SK-N-SH (cell line): ENCODE data around the gene USP34. TPM values are rescaled to one million over a fixed set of nuclear protein-coding genes. Genes with fewer than 3 reads are reported as not detected.

Experiments
- CTCF ChIA-PET: fragments of 300-600, 350-600 bp; formaldehyde crosslinking; extraction: SDS; loops from one replicate; lab custom pipeline; 2021; lab: Yijun Ruan, JAX
- POLR2A ChIA-PET: fragments of 350-600 bp; sonication (Branson Sonifier 250); formaldehyde crosslinking; extraction: SDS; loops from one replicate; lab custom pipeline; 2020; ENCODE audit warnings: antibody characterized with exemption, inconsistent platforms; lab: Yijun Ruan, JAX
- DNase-seq: peaks from one replicate; pipeline ENCODE4 v3.0.0; 2012
- H2AFZ ChIP-seq: fragments of 200-600 bp; sonication (generic); 2 replicates; pipeline ENCODE4 v1.8.1; 2016; ENCODE audit warnings: antibody characterized with exemption, mild to moderate bottlenecking, low read depth
- H3F3A ChIP-seq: fragments of 200-600 bp; sonication (generic); replicated peaks from 2 replicates; pipeline ENCODE3; 2016; ENCODE audit warnings: antibody characterized with exemption, mild to moderate bottlenecking; ENCODE audit not compliant: insufficient read depth
- H3K27ac ChIP-seq, 2 experiments: fragments of 200-500 bp in 1 of 2; fragments of 200-600 bp in 1 of 2; sonication (Bioruptor generic) in 1 of 2; sonication (generic), shearing (Covaris generic) in 1 of 2; 2 replicates each; pipeline versions ENCODE4 v1.5.1 to v1.6.1; 2014 to 2016; ENCODE audit warnings: low read depth in 2 of 2, inconsistent platforms in 1 of 2, low read length in 1 of 2, mild to moderate bottlenecking in 1 of 2, mixed read lengths in 1 of 2
- H3K27me3 ChIP-seq: fragments of 200-600 bp; sonication (generic), shearing (Covaris generic); 2 replicates; pipeline ENCODE4 v1.6.1; 2016; ENCODE audit warnings: mixed run types; ENCODE audit not compliant: insufficient read depth
- H3K36me3 ChIP-seq, 2 experiments: fragments of 200-500 bp in 1 of 2; fragments of 200-600 bp in 1 of 2; sonication (Bioruptor generic) in 1 of 2; sonication (generic) in 1 of 2; replicated peaks in 1 of 2; 2 replicates each; pipeline versions ENCODE3 to v1.5.1; 2014 to 2016; ENCODE audit warnings: low read length in 1 of 2, mild to moderate bottlenecking in 1 of 2; ENCODE audit not compliant: insufficient read depth in 2 of 2, control insufficient read depth in 1 of 2
- H3K4me1 ChIP-seq, 2 experiments: fragments of 200-500 bp in 1 of 2; fragments of 200-600 bp in 1 of 2; sonication (Bioruptor generic) in 1 of 2; sonication (generic), shearing (Covaris generic) in 1 of 2; 2 replicates each; pipeline versions ENCODE4 v1.5.1 to v1.6.1; 2014 to 2016; ENCODE audit warnings: low read depth in 1 of 2, low read length in 1 of 2, mixed run types in 1 of 2; ENCODE audit not compliant: insufficient read depth in 2 of 2, control insufficient read depth in 1 of 2
- H3K4me2 ChIP-seq: fragments of 200-600 bp; sonication (generic), shearing (Covaris generic); 2 replicates; pipeline ENCODE4 v1.6.1; 2017; ENCODE audit warnings: mixed run types
- H3K4me3 ChIP-seq, 2 experiments: fragments of 200-500 bp in 1 of 2; fragments of 200-600 bp in 1 of 2; sonication (Bioruptor generic) in 1 of 2; sonication (generic), shearing (Covaris generic) in 1 of 2; 2 replicates each; pipeline versions ENCODE4 v1.5.1 to v1.8.1; 2014 to 2016; ENCODE audit warnings: low read depth in 2 of 2, inconsistent platforms in 1 of 2, low read length in 1 of 2, mild to moderate bottlenecking in 1 of 2, mixed read lengths in 1 of 2, moderate library complexity in 1 of 2
- H3K79me2 ChIP-seq: fragments of 200-600 bp; sonication (generic); 2 replicates; pipeline ENCODE4 v1.8.1; 2017; ENCODE audit warnings: mild to moderate bottlenecking; ENCODE audit not compliant: insufficient read depth
- H3K9ac ChIP-seq: fragments of 200-600 bp; sonication (generic); 2 replicates; pipeline ENCODE4 v1.6.1; 2017; ENCODE audit warnings: mixed run types
- H3K9me2 ChIP-seq: fragments of 200-600 bp; sonication (generic); 2 replicates; pipeline ENCODE4 v1.6.1; 2017; ENCODE audit warnings: mixed run types
- H3K9me3 ChIP-seq: fragments of 200-600 bp; sonication (generic); 2 replicates; pipeline ENCODE4 v1.6.1; 2017; ENCODE audit warnings: mixed run types, mild to moderate bottlenecking, moderate library complexity
- H4K20me1 ChIP-seq: fragments of 200-600 bp; sonication (generic); 2 replicates; pipeline ENCODE4 v1.6.1; 2017; ENCODE audit warnings: mild to moderate bottlenecking, mixed run types; ENCODE audit not compliant: insufficient read depth
- ELF1 ChIP-seq: IDR thresholded peaks from 2 replicates; pipeline ENCODE4 v1.4.0; 2012
- EZH2phosphoT487 ChIP-seq: fragments of 200-600 bp; sonication (generic); IDR thresholded peaks from 2 replicates; pipeline ENCODE4 v1.6.1; 2017; ENCODE audit warnings: low read depth, mixed run types, mild to moderate bottlenecking, antibody characterized with exemption, moderate library complexity, borderline replicate concordance
- FOXJ3 ChIP-seq: sonication (generic); formaldehyde crosslinking; IDR thresholded peaks from 2 replicates; pipeline ENCODE4 v1.5.1; 2020; ENCODE audit warnings: mild to moderate bottlenecking, missing genetic modification reagents
- FOXM1 ChIP-seq: IDR thresholded peaks from 2 replicates; pipeline ENCODE4 v1.4.0; 2012; ENCODE audit warnings: low read depth, mild to moderate bottlenecking
- GABPA ChIP-seq: IDR thresholded peaks from 2 replicates; pipeline ENCODE4 v1.4.0; 2012; ENCODE audit warnings: low read depth, mild to moderate bottlenecking
- GATA2 ChIP-seq: sonication (generic); formaldehyde crosslinking; IDR thresholded peaks from 2 replicates; pipeline ENCODE4 v1.5.0; 2020; ENCODE audit warnings: mild to moderate bottlenecking, missing genetic modification reagents
- MEF2A ChIP-seq: IDR thresholded peaks from 2 replicates; pipeline ENCODE4 v1.4.0; 2012; ENCODE audit warnings: low read depth, borderline replicate concordance
- MXI1 ChIP-seq: IDR thresholded peaks from 2 replicates; pipeline ENCODE4 v1.6.1; 2012; ENCODE audit warnings: mild to moderate bottlenecking, low read depth, low read length, improper control_type of control experiment
- NRF1 ChIP-seq: IDR thresholded peaks from 2 replicates; pipeline ENCODE4 v1.6.1; 2012; ENCODE audit warnings: low read depth, mild to moderate bottlenecking, low read length
- POLR2AphosphoS5 ChIP-seq: IDR thresholded peaks from 2 replicates; pipeline ENCODE4 v1.6.1; 2012; ENCODE audit warnings: low read depth, low read length
- RCOR1 ChIP-seq: fragments of 150-350 bp; IDR thresholded peaks from 2 replicates; pipeline ENCODE4 v1.6.1; 2017; ENCODE audit warnings: antibody characterized with exemption, low read length
- SMC3 ChIP-seq: IDR thresholded peaks from 2 replicates; pipeline ENCODE4 v1.6.1; 2012; ENCODE audit warnings: low read depth, low read length, improper control_type of control experiment
- TCF12 ChIP-seq: IDR thresholded peaks from 2 replicates; pipeline ENCODE4 v1.4.0; 2012
- TEAD4 ChIP-seq: IDR thresholded peaks from 2 replicates; pipeline ENCODE4 v1.4.0; 2012; ENCODE audit warnings: mild to moderate bottlenecking, borderline replicate concordance; ENCODE audit not compliant: insufficient read depth
- YY1 ChIP-seq: IDR thresholded peaks from 2 replicates; pipeline ENCODE4 v1.4.0; 2012; ENCODE audit warnings: low read depth, mild to moderate bottlenecking
- WGBS: methylation state at CpG from one replicate; pipeline ENCODE4 v1.1.6; 2017; ENCODE audit warnings: low lambda C conversion rate; 5-methylcytosine and 5-hydroxymethylcytosine counted together
- polyA plus RNA-seq, 3 experiments: library from polyadenylated mRNA; depleted of rRNA; stranded (reverse); fragments of >200 nt; gene quantifications; 2 replicates each; pipeline ENCODE4 v1.2.3, GENCODE V29; 2012
- TF ChIP-seq, protein P1 (sequence below): IDR thresholded peaks from 2 replicates; pipeline ENCODE4 v1.6.1; 2012; ENCODE audit warnings: mild to moderate bottlenecking, low read depth, low read length, moderate library complexity
- TF ChIP-seq, protein P2 (sequence below): fragments of 150-350 bp; IDR thresholded peaks from 2 replicates; pipeline ENCODE4 v1.6.1; 2017; ENCODE audit warnings: antibody characterized with exemption, low read length, low read depth, borderline replicate concordance
- TF ChIP-seq, protein P3 (sequence below): IDR thresholded peaks from 2 replicates; pipeline ENCODE4 v1.4.0; 2012; ENCODE audit warnings: low read depth, borderline replicate concordance
- TF ChIP-seq, protein P4 (sequence below): IDR thresholded peaks from 2 replicates; pipeline ENCODE4 v1.4.0; 2012; ENCODE audit warnings: low read depth

USP34 gene
- polyA plus RNA-seq, 1 of the 3 experiments (the other 2 are of a cell fraction) = 31.4 TPM

GRCh38 chr2:61343141-61343540 lies 127.7 kb downstream of the USP34 start:
- DNase-seq = no peak
- TF ChIP-seq MXI1 (no peak), TCF12 (no peak), NRF1 (no peak), TEAD4 (no peak), GABPA (no peak), FOXM1 (no peak), GATA2 (CRISPR knock-in tag) (no peak), YY1 (no peak), ELF1 (no peak), RCOR1 (no peak), EZH2phosphoT487 (no peak), MEF2A (no peak), FOXJ3 (no peak), SMC3 (no peak), POLR2AphosphoS5 (no peak)
- TF ChIP-seq, protein P1, sequence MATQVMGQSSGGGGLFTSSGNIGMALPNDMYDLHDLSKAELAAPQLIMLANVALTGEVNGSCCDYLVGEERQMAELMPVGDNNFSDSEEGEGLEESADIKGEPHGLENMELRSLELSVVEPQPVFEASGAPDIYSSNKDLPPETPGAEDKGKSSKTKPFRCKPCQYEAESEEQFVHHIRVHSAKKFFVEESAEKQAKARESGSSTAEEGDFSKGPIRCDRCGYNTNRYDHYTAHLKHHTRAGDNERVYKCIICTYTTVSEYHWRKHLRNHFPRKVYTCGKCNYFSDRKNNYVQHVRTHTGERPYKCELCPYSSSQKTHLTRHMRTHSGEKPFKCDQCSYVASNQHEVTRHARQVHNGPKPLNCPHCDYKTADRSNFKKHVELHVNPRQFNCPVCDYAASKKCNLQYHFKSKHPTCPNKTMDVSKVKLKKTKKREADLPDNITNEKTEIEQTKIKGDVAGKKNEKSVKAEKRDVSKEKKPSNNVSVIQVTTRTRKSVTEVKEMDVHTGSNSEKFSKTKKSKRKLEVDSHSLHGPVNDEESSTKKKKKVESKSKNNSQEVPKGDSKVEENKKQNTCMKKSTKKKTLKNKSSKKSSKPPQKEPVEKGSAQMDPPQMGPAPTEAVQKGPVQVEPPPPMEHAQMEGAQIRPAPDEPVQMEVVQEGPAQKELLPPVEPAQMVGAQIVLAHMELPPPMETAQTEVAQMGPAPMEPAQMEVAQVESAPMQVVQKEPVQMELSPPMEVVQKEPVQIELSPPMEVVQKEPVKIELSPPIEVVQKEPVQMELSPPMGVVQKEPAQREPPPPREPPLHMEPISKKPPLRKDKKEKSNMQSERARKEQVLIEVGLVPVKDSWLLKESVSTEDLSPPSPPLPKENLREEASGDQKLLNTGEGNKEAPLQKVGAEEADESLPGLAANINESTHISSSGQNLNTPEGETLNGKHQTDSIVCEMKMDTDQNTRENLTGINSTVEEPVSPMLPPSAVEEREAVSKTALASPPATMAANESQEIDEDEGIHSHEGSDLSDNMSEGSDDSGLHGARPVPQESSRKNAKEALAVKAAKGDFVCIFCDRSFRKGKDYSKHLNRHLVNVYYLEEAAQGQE = no peak
- TF ChIP-seq, protein P2, sequence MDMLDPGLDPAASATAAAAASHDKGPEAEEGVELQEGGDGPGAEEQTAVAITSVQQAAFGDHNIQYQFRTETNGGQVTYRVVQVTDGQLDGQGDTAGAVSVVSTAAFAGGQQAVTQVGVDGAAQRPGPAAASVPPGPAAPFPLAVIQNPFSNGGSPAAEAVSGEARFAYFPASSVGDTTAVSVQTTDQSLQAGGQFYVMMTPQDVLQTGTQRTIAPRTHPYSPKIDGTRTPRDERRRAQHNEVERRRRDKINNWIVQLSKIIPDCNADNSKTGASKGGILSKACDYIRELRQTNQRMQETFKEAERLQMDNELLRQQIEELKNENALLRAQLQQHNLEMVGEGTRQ = no peak
- TF ChIP-seq, protein P3, sequence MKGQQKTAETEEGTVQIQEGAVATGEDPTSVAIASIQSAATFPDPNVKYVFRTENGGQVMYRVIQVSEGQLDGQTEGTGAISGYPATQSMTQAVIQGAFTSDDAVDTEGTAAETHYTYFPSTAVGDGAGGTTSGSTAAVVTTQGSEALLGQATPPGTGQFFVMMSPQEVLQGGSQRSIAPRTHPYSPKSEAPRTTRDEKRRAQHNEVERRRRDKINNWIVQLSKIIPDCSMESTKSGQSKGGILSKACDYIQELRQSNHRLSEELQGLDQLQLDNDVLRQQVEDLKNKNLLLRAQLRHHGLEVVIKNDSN = no peak
- TF ChIP-seq, protein P4, sequence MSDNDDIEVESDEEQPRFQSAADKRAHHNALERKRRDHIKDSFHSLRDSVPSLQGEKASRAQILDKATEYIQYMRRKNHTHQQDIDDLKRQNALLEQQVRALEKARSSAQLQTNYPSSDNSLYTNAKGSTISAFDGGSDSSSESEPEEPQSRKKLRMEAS = no peak
- TF ChIP-seq, all 33 proteins: peak for 0
- Histone ChIP-seq H3K36me3 (peaks cover 70 to 95% of the 10 kb centered on the region in 2 experiments), H3K9me3 (no peaks in the 10 kb centered on the region), H3K27ac (no peak overlapping the region), H3K27me3 (no peaks in the 10 kb centered on the region), H3K9me2 (no peaks in the 10 kb centered on the region), H3K9ac (no peak overlapping the region), H3K79me2 (peaks cover 16% of the 10 kb centered on the region), H3F3A (peaks cover 19% of the 10 kb centered on the region), H2AFZ (no peak overlapping the region), H3K4me1 (no peaks in the 10 kb centered on the region), H3K4me2 (no peak overlapping the region), H3K4me3 (no peak overlapping the region), H4K20me1 (no peaks in the 10 kb centered on the region)
- 95% methylated on average over 1 of the region's 1 CpG for whole genome bisulfite sequencing
- ChIA-PET POLR2A (no interaction called here), CTCF (no interaction called here)
